ENCODE measurements around the gene DMRTC1.
"Not testable (repeated sequence)": the region's sequence is repeated elsewhere in the genome, so short reads cannot be mapped to it uniquely, and the experiment has no call there.

GRCh38 chrX:72943819-72944169 is at the start of gene DMRTC1:
- not testable (repeated sequence) for TF ChIP-seq ZSCAN20 (CRISPR knock-in tag; IDR thresholded peaks at IDR 0.05); CTCF (IDR thresholded peaks at IDR 0.05); EHF (CRISPR knock-in tag; IDR thresholded peaks at IDR 0.05); USF2 (IDR thresholded peaks at IDR 0.05); RAD21 (conservative IDR thresholded peaks at IDR 0.05 in 1 of 2, IDR thresholded peaks at IDR 0.05 in 1 of 2)

Data from A549 (cell line).